GM10847 (cell line): ENCODE data around the gene ENTPD2.

ENCODE experiments used
- POLR2A ChIP-seq: IDR thresholded peaks from 2 replicates; pipeline ENCODE4 v1.6.1; 2011; ENCODE audit not compliant: insufficient read length; ENCODE audit errors: extremely low read depth

The ENTPD2 gene

GRCh38 chr9:137058521-137059234 is 4.8 kb upstream of the ENTPD2 start:
- no peak for TF ChIP-seq POLR2A

GRCh38 chr9:137057545-137057944 is 3.7 kb upstream of the ENTPD2 start:
- no peak for TF ChIP-seq POLR2A

- TF ChIP-seq POLR2A: no peak
Observed at GRCh38 chr9:137056739-137057415, 3.0 kb upstream of the ENTPD2 start.

- TF ChIP-seq POLR2A: no peak
Observed at GRCh38 chr9:137055385-137056364, 1.8 kb upstream of the ENTPD2 start.

GRCh38 chr9:137054932-137055384 is 1.1 kb upstream of the ENTPD2 start:
- no peak for TF ChIP-seq POLR2A

- no peak for TF ChIP-seq POLR2A
Observed at GRCh38 chr9:137052998-137053943, 590 bp downstream of the ENTPD2 start.

GRCh38 chr9:137052293-137052692 is 1.6 kb downstream of the ENTPD2 start:
- no peak for TF ChIP-seq POLR2A

- no peak for TF ChIP-seq POLR2A
Observed at GRCh38 chr9:137051145-137051724, 2.6 kb downstream of the ENTPD2 start.

GRCh38 chr9:137050570-137050969 is 3.3 kb downstream of the ENTPD2 start:
- no peak for TF ChIP-seq POLR2A

GRCh38 chr9:137049544-137050449 is 4.1 kb downstream of the ENTPD2 start:
- TF ChIP-seq POLR2A: no peak

- no peak for TF ChIP-seq POLR2A
Observed at GRCh38 chr9:137048655-137049543, 5.0 kb downstream of the ENTPD2 start.

GRCh38 chr9:137046088-137046787 is 7.6 kb downstream of the ENTPD2 start, which contains the start of gene NPDC1:
Gene NPDC1, minus strand, starts transcription at chr9:137046177. Its CDS starts 188 bp downstream, at chr9:137045989.
- no peak for TF ChIP-seq POLR2A
